ENCODE measurements around the gene RB1. TPM values are rescaled to one million over a fixed set of nuclear protein-coding genes. Genes with fewer than 3 reads are reported as not detected.
"Not testable (repeated sequence)": the region's sequence is repeated elsewhere in the genome, so short reads cannot be mapped to it uniquely, and the experiment has no call there.

RB1 gene
- total and polyA plus RNA-seq, 2 experiments from 2014 or later = 19.5 to 22.3 TPM

- Histone ChIP-seq H3K27ac (ENCODE audit: low read depth) (no peak overlapping the region), H3K4me1 (ENCODE audit: insufficient read depth) (no peaks in the 10 kb centered on the region), H2AFZ (no peak overlapping the region), H3K4me3 (no peak overlapping the region), H3K4me2 (no peak overlapping the region), H3K79me2 (replicated peaks; ENCODE audit: insufficient read depth) (no peaks in the 10 kb centered on the region), H3K27me3 (ENCODE audit: insufficient read depth) (no peaks in the 10 kb centered on the region), H3K36me3 (ENCODE audit: insufficient read depth) (no peaks in the 10 kb centered on the region; the same call in 1 of the 2 replicates), H3F3A (replicated peaks; ENCODE audit: low read depth) (no peaks in the 10 kb centered on the region), H3K9me2 (ENCODE audit: insufficient read depth) (no peaks in the 10 kb centered on the region), H4K20me1 (replicated peaks; ENCODE audit: insufficient read depth) (no peaks in the 10 kb centered on the region)
- peaks cover 19% of the 10 kb centered on the region for H3K9me3 Mint-ChIP-seq
- H3K4me1 Mint-ChIP-seq = no peaks in the 10 kb centered on the region
- peaks cover 17% of the 10 kb centered on the region for H3K36me3 Mint-ChIP-seq (ENCODE audit: low read depth)
- DNase-seq (ENCODE audit: low spot score) (peak; percentile 45), ATAC-seq (no peak; the same call in 2 of the 3 replicates)
- H3K4me3 Mint-ChIP-seq = no peak overlapping the region
- no peaks in the 10 kb centered on the region for H3K27me3 Mint-ChIP-seq (ENCODE audit: insufficient read depth, low read depth, poor library complexity)
- TF ChIP-seq, protein P1, sequence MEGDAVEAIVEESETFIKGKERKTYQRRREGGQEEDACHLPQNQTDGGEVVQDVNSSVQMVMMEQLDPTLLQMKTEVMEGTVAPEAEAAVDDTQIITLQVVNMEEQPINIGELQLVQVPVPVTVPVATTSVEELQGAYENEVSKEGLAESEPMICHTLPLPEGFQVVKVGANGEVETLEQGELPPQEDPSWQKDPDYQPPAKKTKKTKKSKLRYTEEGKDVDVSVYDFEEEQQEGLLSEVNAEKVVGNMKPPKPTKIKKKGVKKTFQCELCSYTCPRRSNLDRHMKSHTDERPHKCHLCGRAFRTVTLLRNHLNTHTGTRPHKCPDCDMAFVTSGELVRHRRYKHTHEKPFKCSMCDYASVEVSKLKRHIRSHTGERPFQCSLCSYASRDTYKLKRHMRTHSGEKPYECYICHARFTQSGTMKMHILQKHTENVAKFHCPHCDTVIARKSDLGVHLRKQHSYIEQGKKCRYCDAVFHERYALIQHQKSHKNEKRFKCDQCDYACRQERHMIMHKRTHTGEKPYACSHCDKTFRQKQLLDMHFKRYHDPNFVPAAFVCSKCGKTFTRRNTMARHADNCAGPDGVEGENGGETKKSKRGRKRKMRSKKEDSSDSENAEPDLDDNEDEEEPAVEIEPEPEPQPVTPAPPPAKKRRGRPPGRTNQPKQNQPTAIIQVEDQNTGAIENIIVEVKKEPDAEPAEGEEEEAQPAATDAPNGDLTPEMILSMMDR (conservative IDR thresholded peaks at IDR 0.05; ENCODE audit: low read depth in 2 of 2) = peak; percentile 60 to 82
- TF ChIP-seq ZNF331 (CRISPR knock-in tag; IDR thresholded peaks at IDR 0.05; ENCODE audit: low read depth) = no peak
- no peak overlapping the region for H3K27ac Mint-ChIP-seq
These were observed 31.1 kb downstream of the RB1 start for GRCh38 chr13:48334534-48335127.

- not testable (repeated sequence) for ATAC-seq; H3K27me3 ChIP-seq (ENCODE audit: insufficient read depth); H3K27me3 Mint-ChIP-seq (ENCODE audit: insufficient read depth, low read depth, poor library complexity); H3K4me1 ChIP-seq (ENCODE audit: insufficient read depth); H3K79me2 ChIP-seq (replicated peaks; ENCODE audit: insufficient read depth); H3K4me3 ChIP-seq; H3K9me2 ChIP-seq (ENCODE audit: insufficient read depth); H3K36me3 ChIP-seq (ENCODE audit: insufficient read depth); H3F3A ChIP-seq (replicated peaks; ENCODE audit: low read depth); H3K27ac Mint-ChIP-seq; H3K4me2 ChIP-seq; H4K20me1 ChIP-seq (replicated peaks; ENCODE audit: insufficient read depth); H2AFZ ChIP-seq; DNase-seq (ENCODE audit: low spot score); H3K27ac ChIP-seq (ENCODE audit: low read depth); H3K4me1 Mint-ChIP-seq; H3K4me3 Mint-ChIP-seq
- H3K36me3 Mint-ChIP-seq (ENCODE audit: low read depth) = peaks cover 20% of the 10 kb centered on the region
- H3K9me3 Mint-ChIP-seq = peaks cover 29% of the 10 kb centered on the region
These were observed 35.6 kb downstream of the RB1 start for GRCh38 chr13:48339198-48339597.

DNA sequence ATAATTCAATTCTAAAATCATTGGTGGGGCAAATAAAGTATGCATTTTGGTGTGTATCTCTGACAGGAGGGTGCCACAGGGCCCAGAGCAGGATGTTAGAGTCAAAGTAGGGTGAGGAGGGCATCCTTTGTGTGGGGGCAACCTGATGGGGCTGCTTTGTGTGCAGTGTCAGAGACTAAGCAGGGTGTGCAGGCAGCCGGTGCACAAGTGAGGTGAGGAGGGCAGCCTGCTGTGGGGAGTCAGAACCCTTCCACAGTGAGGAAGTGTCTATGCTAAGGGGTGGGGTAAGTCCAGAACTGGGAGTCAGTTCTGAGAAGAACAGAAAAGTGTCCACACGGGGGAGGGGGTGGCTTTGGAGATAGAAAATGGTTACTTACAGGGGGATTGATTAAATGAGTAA, 40.7 kb downstream of the RB1 start:
- Histone ChIP-seq H3K79me2 (replicated peaks; ENCODE audit: insufficient read depth) (no peaks in the 10 kb centered on the region), H3K4me1 (ENCODE audit: insufficient read depth) (no peaks in the 10 kb centered on the region), H2AFZ (no peak overlapping the region), H3K4me3 (no peak overlapping the region), H3K27me3 (ENCODE audit: insufficient read depth) (no peaks in the 10 kb centered on the region), H3K27ac (ENCODE audit: low read depth) (no peak overlapping the region), H3F3A (replicated peaks; ENCODE audit: low read depth) (no peaks in the 10 kb centered on the region), H3K36me3 (ENCODE audit: insufficient read depth) (no peaks in the 10 kb centered on the region; the same call in 1 of the 2 replicates), H3K9me2 (ENCODE audit: insufficient read depth) (no peaks in the 10 kb centered on the region), H4K20me1 (replicated peaks; ENCODE audit: insufficient read depth) (no peaks in the 10 kb centered on the region), H3K4me2 (no peak overlapping the region)
- Mint-ChIP-seq H3K4me1 (no peaks in the 10 kb centered on the region), H3K4me3 (no peak overlapping the region), H3K27ac (no peak overlapping the region), H3K9me3 (peaks cover 14% of the 10 kb centered on the region), H3K36me3 (ENCODE audit: low read depth) (peaks cover 8% of the 10 kb centered on the region; the same call in 2 of the 3 replicates), H3K27me3 (ENCODE audit: insufficient read depth, low read depth, poor library complexity) (no peaks in the 10 kb centered on the region)
- DNase-seq (ENCODE audit: low spot score) = no peak
- ATAC-seq = no peak
- TF ChIP-seq JUNB (IDR thresholded peaks at IDR 0.05; ENCODE audit: unreplicated experiment) (no peak), EZH2 (IDR thresholded peaks at IDR 0.05; ENCODE audit: low read depth, unreplicated experiment) (no peak), ZNF462 (CRISPR knock-in tag; IDR thresholded peaks at IDR 0.05) (no peak), ZNF331 (CRISPR knock-in tag; IDR thresholded peaks at IDR 0.05; ENCODE audit: low read depth) (no peak), ZNF114 (CRISPR knock-in tag; IDR thresholded peaks at IDR 0.05) (no peak), NANOG (IDR thresholded peaks at IDR 0.05; ENCODE audit: borderline replicate concordance) (no peak)

All from GM23338 (cell line).